ENCODE results near the gene CCDC12.
A peak's percentile ranks its signal among the peaks of the same experiment; 100 is the strongest.
"Not testable (repeated sequence)": the region's sequence is repeated elsewhere in the genome, so short reads cannot be mapped to it uniquely, and the experiment has no call there.

CCDC12 gene

GRCh38 chr3:46978381-46978780 is 1.8 kb upstream of the CCDC12 start:
- no peak for DNase-seq

- DNase-seq, result no peak
These were observed 1.3 kb upstream of the CCDC12 start for GRCh38 chr3:46977811-46978195.

GRCh38 chr3:46974421-46975171 is 1.9 kb downstream of the CCDC12 start:
- no peak for DNase-seq

GRCh38 chr3:46972396-46972795 is 4.1 kb downstream of the CCDC12 start:
- no peak for DNase-seq

- DNase-seq, result no peak
These were observed 4.8 kb downstream of the CCDC12 start for GRCh38 chr3:46971742-46972141.

- no peak for DNase-seq
These were observed 5.4 kb downstream of the CCDC12 start for GRCh38 chr3:46971151-46971550.

GRCh38 chr3:46970391-46971091 is 6.0 kb downstream of the CCDC12 start:
- DNase-seq, result no peak

GRCh38 chr3:46968783-46969428 is 7.6 kb downstream of the CCDC12 start:
- DNase-seq, result no peak

- no peak for DNase-seq
These were observed 9.7 kb downstream of the CCDC12 start for GRCh38 chr3:46966811-46967210.

- no peak for DNase-seq
These were observed 11.4 kb downstream of the CCDC12 start for GRCh38 chr3:46965151-46965550.

- DNase-seq, result not testable (repeated sequence)
These were observed 12.4 kb downstream of the CCDC12 start for GRCh38 chr3:46964038-46964590.

GRCh38 chr3:46962990-46963389 is 13.6 kb downstream of the CCDC12 start:
- DNase-seq, result no peak

GRCh38 chr3:46962427-46962826 is 14.1 kb downstream of the CCDC12 start:
- no peak for DNase-seq

GRCh38 chr3:46960835-46961234 is 15.7 kb downstream of the CCDC12 start:
- DNase-seq, result no peak

- no peak for DNase-seq
These were observed 16.4 kb downstream of the CCDC12 start for GRCh38 chr3:46960081-46960701.

GRCh38 chr3:46959161-46959511 is 17.4 kb downstream of the CCDC12 start:
- DNase-seq, result no peak

- DNase-seq, result no peak
These were observed 17.9 kb downstream of the CCDC12 start for GRCh38 chr3:46958467-46959160.

GRCh38 chr3:46957092-46957820 is 19.3 kb downstream of the CCDC12 start:
- DNase-seq, result no peak

- no peak for DNase-seq
These were observed 20.7 kb downstream of the CCDC12 start for GRCh38 chr3:46955801-46956259.

- DNase-seq, result no peak
These were observed 21.4 kb downstream of the CCDC12 start for GRCh38 chr3:46955157-46955556.

- DNase-seq, result peak; percentile 55
These were observed 22.4 kb downstream of the CCDC12 start for GRCh38 chr3:46954178-46954577.

Measured in NCI-H345 (cell line).